ENCODE results near the gene AKR1C2.
A peak's percentile ranks its signal among the peaks of the same experiment; 100 is the strongest.
"Not testable (repeated sequence)": the region's sequence is repeated elsewhere in the genome, so short reads cannot be mapped to it uniquely, and the experiment has no call there.

The AKR1C2 gene

GRCh38 chr10:5023177-5023805, 19.6 kb upstream of the AKR1C2 start:
- DNase-seq = no peak

GRCh38 chr10:5021624-5022290, 18.1 kb upstream of the AKR1C2 start:
- DNase-seq = not testable (repeated sequence)

- DNase-seq = peak; percentile 12
These were observed 16.3 kb upstream of the AKR1C2 start for GRCh38 chr10:5019770-5020612.

GRCh38 chr10:5018671-5019277, 15.1 kb upstream of the AKR1C2 start:
- not testable (repeated sequence) for DNase-seq

- no peak for DNase-seq
These were observed 14.5 kb upstream of the AKR1C2 start for GRCh38 chr10:5018134-5018533.

- no peak for DNase-seq
These were observed 11.3 kb upstream of the AKR1C2 start for GRCh38 chr10:5014936-5015335.

- not testable (repeated sequence) for DNase-seq
These were observed 10.7 kb upstream of the AKR1C2 start for GRCh38 chr10:5014200-5014910.

GRCh38 chr10:5013385-5013784, 9.7 kb upstream of the AKR1C2 start:
- DNase-seq = no peak

- no peak for DNase-seq
These were observed 8.9 kb upstream of the AKR1C2 start for GRCh38 chr10:5012595-5012994.

- not testable (repeated sequence) for DNase-seq
These were observed 7.7 kb upstream of the AKR1C2 start for GRCh38 chr10:5011392-5011791.

GRCh38 chr10:5010043-5010442, 6.4 kb upstream of the AKR1C2 start:
- not testable (repeated sequence) for DNase-seq

- not testable (repeated sequence) for DNase-seq
These were observed 5.3 kb upstream of the AKR1C2 start for GRCh38 chr10:5008857-5009548.

GRCh38 chr10:5004501-5004900, 844 bp upstream of the AKR1C2 start:
- DNase-seq = not testable (repeated sequence)

GRCh38 chr10:5004030-5004385, 351 bp upstream of the AKR1C2 start:
- DNase-seq = not testable (repeated sequence)

- no peak for DNase-seq
These were observed 1.5 kb downstream of the AKR1C2 start for GRCh38 chr10:5002013-5002727.

- no peak for DNase-seq
These were observed 5.0 kb downstream of the AKR1C2 start for GRCh38 chr10:4998671-4999070.

- not testable (repeated sequence) for DNase-seq
These were observed 9.4 kb downstream of the AKR1C2 start for GRCh38 chr10:4994260-4994659.

- DNase-seq = not testable (repeated sequence)
These were observed 11.1 kb downstream of the AKR1C2 start for GRCh38 chr10:4992564-4992963.

GRCh38 chr10:4991463-4991862, 12.2 kb downstream of the AKR1C2 start:
- DNase-seq = not testable (repeated sequence)

GRCh38 chr10:4990217-4990616, 13.4 kb downstream of the AKR1C2 start:
- DNase-seq = no peak

GRCh38 chr10:4988000-4988641, 15.5 kb downstream of the AKR1C2 start:
- not testable (repeated sequence) for DNase-seq

Data from NCI-H1092 (cell line).